ENCODE data around the gene CACNA2D3.

Gene CACNA2D3

DNA sequence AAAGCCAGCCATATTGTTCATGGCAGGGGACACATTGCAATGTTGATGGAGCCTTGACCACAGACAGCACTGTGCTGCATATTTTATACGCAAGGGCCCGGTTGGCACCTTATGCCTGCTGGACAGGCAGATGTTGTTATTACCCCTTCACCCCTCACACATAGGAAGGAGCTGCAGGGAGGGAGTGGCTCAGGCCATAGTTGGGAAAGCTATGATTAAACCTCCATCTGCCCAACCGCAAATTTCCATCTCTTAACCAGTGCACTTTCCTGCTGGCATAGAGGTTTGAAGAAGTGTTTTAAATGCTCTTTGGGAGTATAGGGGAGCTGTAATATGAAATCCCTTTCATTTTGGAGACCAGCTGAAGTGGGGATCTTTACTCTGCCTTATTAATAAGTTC lies 224.7 kb downstream of the CACNA2D3 start:
- TF ChIP-seq, protein P1, sequence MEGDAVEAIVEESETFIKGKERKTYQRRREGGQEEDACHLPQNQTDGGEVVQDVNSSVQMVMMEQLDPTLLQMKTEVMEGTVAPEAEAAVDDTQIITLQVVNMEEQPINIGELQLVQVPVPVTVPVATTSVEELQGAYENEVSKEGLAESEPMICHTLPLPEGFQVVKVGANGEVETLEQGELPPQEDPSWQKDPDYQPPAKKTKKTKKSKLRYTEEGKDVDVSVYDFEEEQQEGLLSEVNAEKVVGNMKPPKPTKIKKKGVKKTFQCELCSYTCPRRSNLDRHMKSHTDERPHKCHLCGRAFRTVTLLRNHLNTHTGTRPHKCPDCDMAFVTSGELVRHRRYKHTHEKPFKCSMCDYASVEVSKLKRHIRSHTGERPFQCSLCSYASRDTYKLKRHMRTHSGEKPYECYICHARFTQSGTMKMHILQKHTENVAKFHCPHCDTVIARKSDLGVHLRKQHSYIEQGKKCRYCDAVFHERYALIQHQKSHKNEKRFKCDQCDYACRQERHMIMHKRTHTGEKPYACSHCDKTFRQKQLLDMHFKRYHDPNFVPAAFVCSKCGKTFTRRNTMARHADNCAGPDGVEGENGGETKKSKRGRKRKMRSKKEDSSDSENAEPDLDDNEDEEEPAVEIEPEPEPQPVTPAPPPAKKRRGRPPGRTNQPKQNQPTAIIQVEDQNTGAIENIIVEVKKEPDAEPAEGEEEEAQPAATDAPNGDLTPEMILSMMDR (IDR thresholded peaks at IDR 0.05) = no peak

DNA sequence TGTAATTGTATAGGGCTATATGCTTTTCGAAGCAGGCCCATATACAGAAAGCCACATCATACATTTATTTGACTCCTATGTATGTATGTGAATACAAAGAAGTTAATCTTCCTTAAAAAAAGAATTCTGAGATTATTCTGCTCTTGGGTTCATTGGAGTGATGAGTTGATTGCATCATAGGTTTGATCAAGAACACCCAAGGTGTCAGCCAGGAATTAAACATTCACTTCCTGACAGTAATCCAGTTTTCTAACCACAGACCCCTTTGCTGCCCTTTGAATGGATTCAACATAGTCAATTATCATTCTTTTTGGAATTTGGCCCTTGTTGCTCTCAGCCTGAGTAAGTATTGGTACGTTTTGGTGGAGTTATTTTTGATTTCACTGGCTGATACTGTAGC lies 225.6 kb downstream of the CACNA2D3 start:
- no peaks in the 10 kb centered on the region for H3K36me3 ChIP-seq
- TF ChIP-seq, protein P1 (IDR thresholded peaks at IDR 0.05) = no peak
- no peaks in the 10 kb centered on the region for H3K4me1 ChIP-seq
- peaks cover 0 to 5% of the 10 kb centered on the region in 2 donors for H3K27me3 ChIP-seq
- DNase-seq = no peak
- no peak overlapping the region for H3K27ac ChIP-seq
- intact Hi-C loops (cut with DNase I; ENCODE audit: low total_unique reads) = no loop called here
- H3K4me3 ChIP-seq = no peak overlapping the region
- H3K9me3 ChIP-seq = no peaks in the 10 kb centered on the region

More for the DNA sequence above, 224.7 kb downstream of the CACNA2D3 start:
- Histone ChIP-seq H3K27me3 (peaks cover 0 to 8% of the 10 kb centered on the region in 2 donors), H3K9me3 (no peaks in the 10 kb centered on the region), H3K27ac (no peak overlapping the region), H3K4me1 (no peaks in the 10 kb centered on the region), H3K36me3 (no peaks in the 10 kb centered on the region), H3K4me3 (no peak overlapping the region)
- DNase-seq = no peak
- intact Hi-C loops (cut with DNase I; ENCODE audit: low total_unique reads) = no loop called here

DNA sequence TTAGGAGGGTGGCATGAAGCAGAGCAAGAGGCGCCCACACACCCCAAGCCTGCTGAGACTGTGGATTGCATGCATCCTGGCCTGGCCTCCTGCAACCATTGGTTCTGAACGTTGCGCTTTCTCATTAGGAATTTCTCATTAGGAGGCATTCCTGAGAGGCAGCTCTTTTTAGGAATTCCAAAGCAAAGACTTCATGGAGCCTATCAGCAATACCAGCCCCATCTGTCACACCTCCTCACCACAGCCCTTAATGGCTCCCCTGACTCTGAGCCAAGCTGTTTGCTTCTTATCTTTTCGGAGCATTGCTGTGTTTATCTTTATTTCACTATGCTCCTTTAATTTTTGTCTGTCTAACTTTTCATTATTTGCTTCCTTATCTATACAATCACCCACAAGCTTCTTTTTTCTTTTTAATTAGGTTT lies 226.9 kb downstream of the CACNA2D3 start:
- no peaks in the 10 kb centered on the region for H3K36me3 ChIP-seq
- no peak overlapping the region for H3K27ac ChIP-seq
- no peak overlapping the region for H3K4me3 ChIP-seq
- intact Hi-C loops (cut with DNase I; ENCODE audit: low total_unique reads) = no loop called here
- H3K4me1 ChIP-seq = peaks cover 0 to 12% (median 8%) of the 10 kb centered on the region in 4 donors
- no peak for DNase-seq
- no peaks in the 10 kb centered on the region for H3K9me3 ChIP-seq
- TF ChIP-seq, protein P1 (IDR thresholded peaks at IDR 0.05) = no peak
- H3K27me3 ChIP-seq = no peaks in the 10 kb centered on the region

GRCh38 chr3:54349691-54350090 lies 227.3 kb downstream of the CACNA2D3 start:
- TF ChIP-seq, protein P1 (IDR thresholded peaks at IDR 0.05) = no peak
- Histone ChIP-seq H3K27ac (no peak overlapping the region), H3K9me3 (no peaks in the 10 kb centered on the region), H3K4me1 (peaks cover 0 to 17% (median 13%) of the 10 kb centered on the region in 4 donors), H3K4me3 (no peak overlapping the region), H3K36me3 (no peaks in the 10 kb centered on the region), H3K27me3 (no peaks in the 10 kb centered on the region)
- intact Hi-C loops (cut with DNase I; ENCODE audit: low total_unique reads) = no loop called here
- no peak for DNase-seq

GRCh38 chr3:54353546-54353945 lies 231.2 kb downstream of the CACNA2D3 start:
- no peaks in the 10 kb centered on the region for H3K9me3 ChIP-seq
- TF ChIP-seq, protein P1 (IDR thresholded peaks at IDR 0.05) = no peak
- no peak for DNase-seq
- no peak overlapping the region for H3K4me3 ChIP-seq
- no peaks in the 10 kb centered on the region for H3K36me3 ChIP-seq
- intact Hi-C loops (cut with DNase I; ENCODE audit: low total_unique reads) = no loop called here
- peaks cover 0 to 54% (median 35%) of the 10 kb centered on the region in 4 donors for H3K4me1 ChIP-seq
- H3K27me3 ChIP-seq = no peaks in the 10 kb centered on the region
- peak overlapping the region in 1 of 2 donors; percentile 3 for H3K27ac ChIP-seq

DNA sequence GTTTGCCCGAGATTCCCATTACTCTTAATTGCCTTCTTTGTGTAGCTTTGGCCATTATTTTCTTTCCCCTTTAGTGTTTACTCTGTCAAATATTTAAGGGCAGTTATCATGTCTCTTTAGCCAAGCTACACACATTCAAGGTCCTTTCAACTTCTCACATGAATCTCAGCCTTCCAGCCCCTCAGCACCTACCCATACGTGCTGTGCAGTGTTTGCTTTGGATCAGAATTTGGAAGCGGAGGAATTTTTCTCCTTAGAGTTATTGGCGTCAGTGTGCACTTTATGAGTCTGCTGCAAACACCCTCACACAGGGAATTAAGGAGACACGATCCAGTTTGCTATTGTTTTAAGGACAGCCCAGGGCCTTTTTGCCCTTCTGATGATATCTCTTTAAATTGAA lies 231.6 kb downstream of the CACNA2D3 start:
- Histone ChIP-seq H3K4me3 (no peak overlapping the region), H3K36me3 (no peaks in the 10 kb centered on the region), H3K27ac (peak overlapping the region in 1 of 2 donors; percentile 3), H3K9me3 (no peaks in the 10 kb centered on the region), H3K27me3 (no peaks in the 10 kb centered on the region), H3K4me1 (peaks cover 0 to 58% (median 38%) of the 10 kb centered on the region in 4 donors)
- DNase-seq = no peak
- intact Hi-C loops (cut with DNase I; ENCODE audit: low total_unique reads) = no loop called here
- TF ChIP-seq, protein P1 (IDR thresholded peaks at IDR 0.05) = no peak
